ENCODE results near the gene TSPAN13. TPM values are rescaled to one million over a fixed set of nuclear protein-coding genes. Genes with fewer than 3 reads are reported as not detected.

Gene TSPAN13
- polyA plus RNA-seq, 5 donors: 125 to 175 (median 138) TPM

DNA sequence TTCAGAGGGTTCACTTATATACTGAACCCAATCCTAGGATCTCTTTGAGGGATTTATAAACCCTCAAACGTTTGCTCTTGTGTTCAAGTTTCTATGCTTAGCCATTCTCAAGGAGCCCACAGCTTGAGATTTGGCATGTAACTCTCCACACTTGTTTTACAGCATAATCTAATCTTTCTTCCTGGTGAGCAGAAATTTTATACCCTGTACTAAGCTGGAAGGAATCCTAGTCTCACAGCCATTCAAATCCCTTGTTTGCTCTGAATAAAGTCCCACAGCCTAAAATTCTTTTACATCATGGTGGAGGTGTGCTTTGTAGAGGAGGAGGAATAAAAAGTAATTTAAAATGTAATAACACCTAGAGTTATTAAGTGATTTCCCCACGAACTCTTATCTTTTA, 56.6 kb downstream of the TSPAN13 start:
- DNase-seq: no peak

DNA sequence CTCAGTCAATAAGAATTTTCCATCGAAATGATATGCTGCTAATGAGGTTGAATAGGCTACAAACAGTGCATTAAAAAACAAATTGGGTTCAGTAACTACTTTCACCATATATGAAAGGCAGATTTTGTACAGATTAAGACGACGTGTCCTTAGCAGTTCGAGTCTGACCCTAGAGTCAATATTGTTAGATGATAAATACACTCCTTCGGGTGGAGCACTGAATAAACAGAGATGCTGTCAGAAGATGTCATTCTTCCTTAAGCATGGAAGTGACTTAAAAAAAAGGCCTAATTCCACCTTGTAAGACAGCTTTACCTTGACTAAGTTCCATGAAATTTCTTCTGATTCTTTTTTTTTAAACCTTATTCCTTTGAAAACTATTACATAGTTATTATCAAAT, 57.0 kb downstream of the TSPAN13 start:
- DNase-seq: no peak

- DNase-seq: no peak
Measured at GRCh38 chr7:16811551-16811950, 58.0 kb downstream of the TSPAN13 start.

- DNase-seq: no peak
Measured at GRCh38 chr7:16812542-16813231, 59.1 kb downstream of the TSPAN13 start.

- no peak for DNase-seq
Measured at GRCh38 chr7:16813232-16813616, 59.7 kb downstream of the TSPAN13 start.

DNA sequence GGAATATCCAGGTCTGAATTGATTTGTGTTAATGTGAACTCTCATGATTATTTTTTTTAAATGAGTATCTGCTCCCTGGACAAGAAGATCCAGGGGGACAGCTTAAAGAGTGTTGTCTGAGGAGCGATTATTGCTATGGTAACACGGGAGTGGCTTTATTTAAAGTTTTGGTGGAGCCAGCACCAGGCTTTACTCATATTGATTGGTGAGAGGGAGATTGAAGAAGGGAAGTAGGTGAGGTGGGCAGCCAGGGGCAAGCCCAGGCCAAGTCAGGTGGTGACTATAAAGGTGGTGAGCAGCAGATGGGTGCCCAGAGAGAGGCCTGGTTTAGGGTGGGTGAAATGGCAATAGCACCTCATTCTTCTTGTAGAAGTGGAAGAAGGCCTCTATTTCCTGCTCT, 61.4 kb downstream of the TSPAN13 start:
- no peak for DNase-seq

- DNase-seq: no peak
Measured at GRCh38 chr7:16816824-16817223, 63.3 kb downstream of the TSPAN13 start.

DNA sequence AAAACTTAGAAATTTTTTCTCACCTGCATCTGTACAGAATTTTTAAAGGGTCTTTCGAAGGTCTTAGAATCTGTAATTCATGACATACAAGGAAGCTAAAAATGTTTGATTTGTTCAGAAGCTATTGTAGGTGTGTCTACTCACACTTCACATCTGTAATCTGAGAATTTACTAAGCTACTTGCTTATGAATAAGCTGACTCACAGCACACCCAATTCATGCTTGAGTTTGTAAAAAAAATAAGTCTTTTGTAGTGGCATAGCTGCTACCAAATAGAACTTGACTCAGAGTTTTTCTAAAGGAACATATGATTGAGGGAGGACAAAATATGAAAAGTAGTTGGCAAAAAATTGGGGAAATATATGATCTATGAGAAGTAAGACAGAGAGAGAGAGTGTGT, 64.0 kb downstream of the TSPAN13 start:
- DNase-seq: no peak

- DNase-seq: no peak
Measured at GRCh38 chr7:16818732-16819131, 65.2 kb downstream of the TSPAN13 start.

DNA sequence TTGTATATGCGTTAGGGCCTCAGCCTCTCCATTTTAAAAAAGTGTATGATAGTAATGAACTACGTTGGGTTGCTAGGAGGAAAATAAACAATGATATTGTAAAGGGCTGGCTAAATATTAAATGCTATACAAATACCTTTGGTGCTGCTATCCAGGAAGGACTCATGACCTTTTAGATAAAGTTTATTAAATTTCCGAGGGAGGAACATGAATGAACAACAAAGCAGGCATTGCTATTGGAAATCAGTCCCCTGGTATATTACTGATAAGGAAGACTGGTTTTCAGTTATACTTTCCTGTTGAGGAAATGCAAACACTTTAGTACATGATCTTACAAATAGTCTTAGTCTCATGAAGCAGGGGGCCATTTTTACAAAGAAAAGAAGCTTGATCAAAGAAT, 68.5 kb downstream of the TSPAN13 start:
- no peak for DNase-seq

DNA sequence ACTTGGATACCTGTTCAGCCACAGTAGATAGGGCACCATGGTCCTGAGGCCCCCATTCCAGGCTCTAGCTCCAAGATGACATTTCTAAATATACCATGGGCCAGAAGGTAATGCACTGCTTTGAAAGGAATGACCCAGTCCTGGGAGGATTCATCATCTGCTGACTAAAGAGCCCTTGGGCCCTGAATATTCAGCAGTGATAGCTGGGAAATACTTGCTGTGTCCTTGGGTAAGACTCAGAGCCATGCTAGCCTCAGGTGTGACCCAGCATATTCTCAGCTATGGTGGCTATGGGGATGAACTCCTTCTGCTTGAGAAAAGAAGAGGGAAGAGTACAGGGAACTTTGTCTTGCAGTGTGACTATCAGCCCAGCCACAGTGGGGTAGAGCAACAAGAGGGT, 72.5 kb downstream of the TSPAN13 start:
- no peak for DNase-seq

GRCh38 chr7:16833373-16833772, 79.8 kb downstream of the TSPAN13 start:
- DNase-seq: no peak

Other genes starting within 250 kb of the TSPAN13 start
- not detected for gene LRRC72, start 226.9 kb upstream of the TSPAN13 start, polyA plus RNA-seq (ENCODE audit: insufficient read depth in 1 of 5, insufficient read length in 5 of 5, low replicate concordance in 1 of 5)
- gene ANKMY2, start 108.0 kb upstream of the TSPAN13 start, polyA plus RNA-seq (ENCODE audit: insufficient read depth in 1 of 5, insufficient read length in 5 of 5, low replicate concordance in 1 of 5): 10 to 100 TPM; 30.3 to 41.5 (median 36.8) TPM
- gene BZW2, start 107.6 kb upstream of the TSPAN13 start, polyA plus RNA-seq (ENCODE audit: insufficient read depth in 1 of 5, insufficient read length in 5 of 5, low replicate concordance in 1 of 5): 10 to 100 TPM; 76.4 to 87.7 (median 80.5) TPM
- gene AGR2, start 51.2 kb downstream of the TSPAN13 start, polyA plus RNA-seq (ENCODE audit: insufficient read depth in 1 of 5, insufficient read length in 5 of 5, low replicate concordance in 1 of 5): 100 to 1,000 TPM in 3 of 5 donors, 10 to 100 TPM in 2; 65.3 to 124 (median 110) TPM
- 10 to 100 TPM in 4 of 5 donors, 1 to 10 TPM in 1; 7.5 to 38.8 (median 25.2) TPM for gene AGR3, start 128.2 kb downstream of the TSPAN13 start, polyA plus RNA-seq (ENCODE audit: insufficient read depth in 1 of 5, insufficient read length in 5 of 5, low replicate concordance in 1 of 5)